ENCODE measurements around the gene LENG9.

- TF ChIP-seq POLR2AphosphoS5 (IDR thresholded peaks at IDR 0.05; ENCODE audit: insufficient read depth in 1 of 2, low read depth in 1 of 2), result no peak
- no peak for TF ChIP-seq CTCF (IDR thresholded peaks at IDR 0.05)
Measured at GRCh38 chr19:54418030-54418929, 45.3 kb downstream of the LENG9 start.
